ENCODE results near the gene DHX30.

Gene DHX30

GRCh38 chr3:47782446-47783308 lies 20.3 kb upstream of the DHX30 start:
- TF ChIP-seq ZNF664 (tag by site-specific recombination; IDR thresholded peaks at IDR 0.05) = 0 out of 2 replicates have a peak, but pooled peaks have one; percentile 25
- TF ChIP-seq ZNF274 (IDR thresholded peaks at IDR 0.05; ENCODE audit: low read length) = no peak
- TF ChIP-seq ZNF274 (tag by site-specific recombination; IDR thresholded peaks at IDR 0.05; ENCODE audit: borderline replicate concordance) = no peak
- 0 out of 2 replicates have a peak, but pooled peaks have one; percentile 2 for TF ChIP-seq ZNF623 (tag by site-specific recombination; IDR thresholded peaks at IDR 0.05)
- TF ChIP-seq PRDM10 (tag by site-specific recombination; IDR thresholded peaks at IDR 0.05) = 0 out of 2 replicates have a peak, but pooled peaks have one; percentile 12
- peak; percentile 38 for TF ChIP-seq ZBTB20 (tag by site-specific recombination; IDR thresholded peaks at IDR 0.05)
- ChIA-PET CTCF (no interaction called here), POLR2A (no interaction called here)
- Histone ChIP-seq H3K4me3 (ENCODE audit: low read depth, low read length) (peak overlapping the region; percentile 79), H3K9me3 (ENCODE audit: control insufficient read depth, insufficient read depth, low read depth, low read length) (no peaks in the 10 kb centered on the region), H3K27ac (ENCODE audit: extremely low read depth, low read depth, low read length) (peak overlapping the region; percentile 97), H3K36me3 (ENCODE audit: control insufficient read depth in 2 of 2, insufficient read depth in 1 of 2, low read length in 2 of 2) (no peaks in the 10 kb centered on the region; a peak in 1 of 3 replicates), H3K4me1 (ENCODE audit: control insufficient read depth, insufficient read depth, low read length) (no peaks in the 10 kb centered on the region)

GRCh38 chr3:47783673-47784072 lies 19.3 kb upstream of the DHX30 start:
- Histone ChIP-seq H3K9me3 (ENCODE audit: control insufficient read depth, insufficient read depth, low read depth, low read length) (no peaks in the 10 kb centered on the region), H3K36me3 (ENCODE audit: control insufficient read depth in 2 of 2, insufficient read depth in 1 of 2, low read length in 2 of 2) (no peaks in the 10 kb centered on the region; a peak in 1 of 3 replicates), H3K4me1 (ENCODE audit: control insufficient read depth, insufficient read depth, low read length) (no peaks in the 10 kb centered on the region), H3K4me3 (ENCODE audit: low read depth, low read length) (no peak overlapping the region), H3K27ac (ENCODE audit: extremely low read depth, low read depth, low read length) (no peak overlapping the region)
- TF ChIP-seq ZNF664 (tag by site-specific recombination; IDR thresholded peaks at IDR 0.05) = no peak
- no peak for TF ChIP-seq ZNF549 (tag by site-specific recombination; IDR thresholded peaks at IDR 0.05)
- no peak for TF ChIP-seq ZNF10 (tag by site-specific recombination; IDR thresholded peaks at IDR 0.05)
- TF ChIP-seq IKZF3 (tag by site-specific recombination; IDR thresholded peaks at IDR 0.05) = no peak
- TF ChIP-seq ZNF169 (tag by site-specific recombination; IDR thresholded peaks at IDR 0.05) = no peak
- TF ChIP-seq ZNF248 (tag by site-specific recombination; IDR thresholded peaks at IDR 0.05) = no peak
- no peak for TF ChIP-seq KLF9 (tag by site-specific recombination; IDR thresholded peaks at IDR 0.05; ENCODE audit: low read depth)
- no peak for TF ChIP-seq ZSCAN5A (tag by site-specific recombination; IDR thresholded peaks at IDR 0.05)
- TF ChIP-seq ZNF394 (tag by site-specific recombination; IDR thresholded peaks at IDR 0.05; ENCODE audit: borderline replicate concordance) = no peak
- TF ChIP-seq ZBTB10 (tag by site-specific recombination; IDR thresholded peaks at IDR 0.05) = no peak
- TF ChIP-seq ZNF837 (tag by site-specific recombination; IDR thresholded peaks at IDR 0.05) = no peak
- TF ChIP-seq SCRT1 (tag by site-specific recombination; IDR thresholded peaks at IDR 0.05; ENCODE audit: borderline replicate concordance) = no peak
- TF ChIP-seq ZNF114 (tag by site-specific recombination; IDR thresholded peaks at IDR 0.05) = no peak
- TF ChIP-seq ZNF423 (tag by site-specific recombination; IDR thresholded peaks at IDR 0.05) = no peak
- TF ChIP-seq ZIC2 (tag by site-specific recombination; IDR thresholded peaks at IDR 0.05) = no peak
- no peak for TF ChIP-seq ZBTB20 (tag by site-specific recombination; IDR thresholded peaks at IDR 0.05)
- no peak for TF ChIP-seq ZNF792 (tag by site-specific recombination; IDR thresholded peaks at IDR 0.05)
- TF ChIP-seq ZNF280D (tag by site-specific recombination; IDR thresholded peaks at IDR 0.05) = no peak
- TF ChIP-seq ZSCAN30 (tag by site-specific recombination; IDR thresholded peaks at IDR 0.05) = no peak
- no peak for TF ChIP-seq ZNF776 (tag by site-specific recombination; IDR thresholded peaks at IDR 0.05; ENCODE audit: borderline replicate concordance)
- CTCF ChIA-PET = no interaction called here
- POLR2A ChIA-PET = no interaction called here
